ENCODE data around the gene EREG.

Gene EREG

GRCh38 chr4:74437866-74438265 is 72.9 kb downstream of the EREG start:
- H3K9me3 Mint-ChIP-seq: no peaks in the 10 kb centered on the region
- H3K4me1 Mint-ChIP-seq: no peaks in the 10 kb centered on the region
- ATAC-seq (replicated peaks) (no peak), DNase-seq (no peak)
- peaks cover 0 to 4% of the 10 kb centered on the region in 2 donors for H3K36me3 Mint-ChIP-seq
- peaks cover 0 to 8% of the 10 kb centered on the region in 2 donors for H3K27me3 Mint-ChIP-seq
- no peak overlapping the region for H3K4me3 Mint-ChIP-seq
- no peak overlapping the region for H3K27ac Mint-ChIP-seq

Data from stimulated activated naive B cell treated with anti-CD40 and anti-IgM and Interleukin-4, amounts not matched to agents 10 μg/mL and 1 μg/mL and 100 μg/mL, for 72 hours (primary cell).